ENCODE results near the gene APCS.

Gene APCS

GRCh38 chr1:159587461-159587951 lies at the start of gene APCS:
TSS of gene APCS (plus strand) at chr1:159587826. CDS start at chr1:159587922, 96 bp downstream.
- DNase-seq: no peak
- intact Hi-C loops (cut with DNase I): no loop called here

- no peak for DNase-seq
- intact Hi-C loops (cut with DNase I): no loop called here
These were observed 39.5 kb upstream of the APCS start for GRCh38 chr1:159548126-159548525.

GRCh38 chr1:159554261-159554660 lies 33.4 kb upstream of the APCS start:
- no peak for DNase-seq
- intact Hi-C loops (cut with DNase I): no loop called here

GRCh38 chr1:159554696-159555095 lies 32.9 kb upstream of the APCS start:
- DNase-seq: no peak
- intact Hi-C loops (cut with DNase I): no loop called here

GRCh38 chr1:159556931-159557369 lies 30.7 kb upstream of the APCS start:
- no peak for DNase-seq
- intact Hi-C loops (cut with DNase I): no loop called here

- intact Hi-C loops (cut with DNase I): no loop called here
- no peak for DNase-seq
These were observed 27.0 kb upstream of the APCS start for GRCh38 chr1:159560599-159560998.

GRCh38 chr1:159561497-159561896 lies 26.1 kb upstream of the APCS start:
- DNase-seq: no peak
- intact Hi-C loops (cut with DNase I): no loop called here

GRCh38 chr1:159562680-159563079 lies 24.9 kb upstream of the APCS start:
- intact Hi-C loops (cut with DNase I): no loop called here
- no peak for DNase-seq

- intact Hi-C loops (cut with DNase I): no loop called here
- DNase-seq: no peak
These were observed 10.2 kb upstream of the APCS start for GRCh38 chr1:159577446-159577845.

GRCh38 chr1:159580340-159580739 lies 7.3 kb upstream of the APCS start:
- intact Hi-C loops (cut with DNase I): no loop called here
- DNase-seq: no peak

GRCh38 chr1:159581422-159581821 lies 6.2 kb upstream of the APCS start:
- intact Hi-C loops (cut with DNase I): no loop called here
- no peak for DNase-seq

- no peak for DNase-seq
- intact Hi-C loops (cut with DNase I): no loop called here
These were observed 3.1 kb upstream of the APCS start for GRCh38 chr1:159584536-159584935.

GRCh38 chr1:159591981-159592380 lies 4.4 kb downstream of the APCS start:
- DNase-seq: no peak
- intact Hi-C loops (cut with DNase I): no loop called here

- no peak for DNase-seq
- intact Hi-C loops (cut with DNase I): no loop called here
These were observed 7.2 kb downstream of the APCS start for GRCh38 chr1:159594625-159595405.

- intact Hi-C loops (cut with DNase I): no loop called here
- no peak for DNase-seq
These were observed 10.6 kb downstream of the APCS start for GRCh38 chr1:159598196-159598595.

GRCh38 chr1:159600894-159601293 lies 13.3 kb downstream of the APCS start:
- intact Hi-C loops (cut with DNase I): no loop called here
- DNase-seq: no peak

- intact Hi-C loops (cut with DNase I): no loop called here
- no peak for DNase-seq
These were observed 14.9 kb downstream of the APCS start for GRCh38 chr1:159602501-159602999.

- no peak for DNase-seq
- intact Hi-C loops (cut with DNase I): no loop called here
These were observed 24.7 kb downstream of the APCS start for GRCh38 chr1:159612211-159612885.

GRCh38 chr1:159632922-159633321 lies 45.3 kb downstream of the APCS start:
- no peak for DNase-seq
- intact Hi-C loops (cut with DNase I): no loop called here
